Measurements from ENCODE around the gene WFDC5. TPM values are rescaled to one million over a fixed set of nuclear protein-coding genes. Genes with fewer than 3 reads are reported as not detected.

Gene WFDC5
- total RNA-seq, 1 experiment from 2014 or later: not detected

DNA sequence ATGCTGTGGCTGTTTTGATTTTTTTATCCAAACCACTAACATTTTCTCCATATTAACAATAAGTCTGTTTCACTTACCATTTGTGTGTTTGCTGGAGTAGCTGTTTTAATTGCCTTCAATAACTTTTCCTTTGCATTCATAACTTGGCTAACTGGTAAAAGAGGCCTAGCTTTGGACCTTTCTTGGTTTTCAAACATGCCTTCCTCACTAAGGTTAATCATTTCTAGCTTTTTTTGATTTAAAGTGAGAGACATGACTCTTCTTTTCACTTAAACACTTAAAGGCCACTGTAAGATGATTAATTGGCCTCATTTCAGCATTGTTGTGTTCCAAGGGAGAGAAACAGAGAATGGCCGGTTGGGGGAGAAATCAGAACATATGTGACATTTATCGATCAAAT, 6.4 kb upstream of the WFDC5 start:
- ATAC-seq: no peak
- no peak overlapping the region for H3K4me3 Mint-ChIP-seq

More for the DNA sequence above, 6.4 kb upstream of the WFDC5 start:
- Mint-ChIP-seq H3K27ac (no peak overlapping the region), H3K36me3 (no peaks in the 10 kb centered on the region), H3K27me3 (ENCODE audit: low read depth) (peaks cover 27% of the 10 kb centered on the region), H3K9me3 (peaks cover 7% of the 10 kb centered on the region; the same call in 1 of the 2 replicates), H3K4me1 (no peaks in the 10 kb centered on the region)
- POLR2A ChIA-PET: no interaction called here
- DNase-seq (ENCODE audit: low spot score): no peak
- CTCF ChIA-PET: interaction anchor here (0.7 to 2.5 kb wide), 4 partner anchors 10 to 187 kb away, joined by 3 to 13 read pairs (median 4); partner anchors contain the start of gene MATN4
- TF ChIP-seq, protein P1, sequence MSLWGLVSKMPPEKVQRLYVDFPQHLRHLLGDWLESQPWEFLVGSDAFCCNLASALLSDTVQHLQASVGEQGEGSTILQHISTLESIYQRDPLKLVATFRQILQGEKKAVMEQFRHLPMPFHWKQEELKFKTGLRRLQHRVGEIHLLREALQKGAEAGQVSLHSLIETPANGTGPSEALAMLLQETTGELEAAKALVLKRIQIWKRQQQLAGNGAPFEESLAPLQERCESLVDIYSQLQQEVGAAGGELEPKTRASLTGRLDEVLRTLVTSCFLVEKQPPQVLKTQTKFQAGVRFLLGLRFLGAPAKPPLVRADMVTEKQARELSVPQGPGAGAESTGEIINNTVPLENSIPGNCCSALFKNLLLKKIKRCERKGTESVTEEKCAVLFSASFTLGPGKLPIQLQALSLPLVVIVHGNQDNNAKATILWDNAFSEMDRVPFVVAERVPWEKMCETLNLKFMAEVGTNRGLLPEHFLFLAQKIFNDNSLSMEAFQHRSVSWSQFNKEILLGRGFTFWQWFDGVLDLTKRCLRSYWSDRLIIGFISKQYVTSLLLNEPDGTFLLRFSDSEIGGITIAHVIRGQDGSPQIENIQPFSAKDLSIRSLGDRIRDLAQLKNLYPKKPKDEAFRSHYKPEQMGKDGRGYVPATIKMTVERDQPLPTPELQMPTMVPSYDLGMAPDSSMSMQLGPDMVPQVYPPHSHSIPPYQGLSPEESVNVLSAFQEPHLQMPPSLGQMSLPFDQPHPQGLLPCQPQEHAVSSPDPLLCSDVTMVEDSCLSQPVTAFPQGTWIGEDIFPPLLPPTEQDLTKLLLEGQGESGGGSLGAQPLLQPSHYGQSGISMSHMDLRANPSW (CRISPR knock-in tag; conservative IDR thresholded peaks at IDR 0.05; ENCODE audit: low read depth): no peak
- TF ChIP-seq, protein P2, sequence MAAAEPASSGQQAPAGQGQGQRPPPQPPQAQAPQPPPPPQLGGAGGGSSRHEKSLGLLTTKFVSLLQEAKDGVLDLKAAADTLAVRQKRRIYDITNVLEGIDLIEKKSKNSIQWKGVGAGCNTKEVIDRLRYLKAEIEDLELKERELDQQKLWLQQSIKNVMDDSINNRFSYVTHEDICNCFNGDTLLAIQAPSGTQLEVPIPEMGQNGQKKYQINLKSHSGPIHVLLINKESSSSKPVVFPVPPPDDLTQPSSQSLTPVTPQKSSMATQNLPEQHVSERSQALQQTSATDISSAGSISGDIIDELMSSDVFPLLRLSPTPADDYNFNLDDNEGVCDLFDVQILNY (CRISPR knock-in tag; IDR thresholded peaks at IDR 0.05): no peak
- TF ChIP-seq ZNF671 (CRISPR knock-in tag; IDR thresholded peaks at IDR 0.05) (no peak), NR2C2 (CRISPR knock-in tag; IDR thresholded peaks at IDR 0.05) (no peak), ESRRA (CRISPR knock-in tag; IDR thresholded peaks at IDR 0.05; ENCODE audit: borderline replicate concordance) (no peak), EMX1 (CRISPR knock-in tag; IDR thresholded peaks at IDR 0.05) (no peak), IRF2 (CRISPR knock-in tag; IDR thresholded peaks at IDR 0.05; ENCODE audit: borderline replicate concordance, low read depth) (no peak), SMAD4 (CRISPR knock-in tag; IDR thresholded peaks at IDR 0.05) (no peak), OVOL2 (CRISPR knock-in tag; IDR thresholded peaks at IDR 0.05; ENCODE audit: borderline replicate concordance) (no peak), GABPB1 (CRISPR knock-in tag; IDR thresholded peaks at IDR 0.05) (no peak), FOXK1 (CRISPR knock-in tag; IDR thresholded peaks at IDR 0.05) (no peak), JUN (CRISPR knock-in tag; IDR thresholded peaks at IDR 0.05) (no peak), GTF2I (CRISPR knock-in tag; conservative IDR thresholded peaks at IDR 0.05) (no peak), NR1H2 (CRISPR knock-in tag; IDR thresholded peaks at IDR 0.05) (no peak), GRHL2 (CRISPR knock-in tag; IDR thresholded peaks at IDR 0.05; ENCODE audit: insufficient replicate concordance, severe bottlenecking) (no peak)
- TF ChIP-seq, protein P3, sequence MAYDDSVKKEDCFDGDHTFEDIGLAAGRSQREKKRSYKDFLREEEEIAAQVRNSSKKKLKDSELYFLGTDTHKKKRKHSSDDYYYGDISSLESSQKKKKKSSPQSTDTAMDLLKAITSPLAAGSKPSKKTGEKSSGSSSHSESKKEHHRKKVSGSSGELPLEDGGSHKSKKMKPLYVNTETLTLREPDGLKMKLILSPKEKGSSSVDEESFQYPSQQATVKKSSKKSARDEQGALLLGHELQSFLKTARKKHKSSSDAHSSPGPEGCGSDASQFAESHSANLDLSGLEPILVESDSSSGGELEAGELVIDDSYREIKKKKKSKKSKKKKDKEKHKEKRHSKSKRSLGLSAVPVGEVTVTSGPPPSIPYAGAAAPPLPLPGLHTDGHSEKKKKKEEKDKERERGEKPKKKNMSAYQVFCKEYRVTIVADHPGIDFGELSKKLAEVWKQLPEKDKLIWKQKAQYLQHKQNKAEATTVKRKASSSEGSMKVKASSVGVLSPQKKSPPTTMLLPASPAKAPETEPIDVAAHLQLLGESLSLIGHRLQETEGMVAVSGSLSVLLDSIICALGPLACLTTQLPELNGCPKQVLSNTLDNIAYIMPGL (CRISPR knock-in tag; IDR thresholded peaks at IDR 0.05): no peak
- TF ChIP-seq, protein P4, sequence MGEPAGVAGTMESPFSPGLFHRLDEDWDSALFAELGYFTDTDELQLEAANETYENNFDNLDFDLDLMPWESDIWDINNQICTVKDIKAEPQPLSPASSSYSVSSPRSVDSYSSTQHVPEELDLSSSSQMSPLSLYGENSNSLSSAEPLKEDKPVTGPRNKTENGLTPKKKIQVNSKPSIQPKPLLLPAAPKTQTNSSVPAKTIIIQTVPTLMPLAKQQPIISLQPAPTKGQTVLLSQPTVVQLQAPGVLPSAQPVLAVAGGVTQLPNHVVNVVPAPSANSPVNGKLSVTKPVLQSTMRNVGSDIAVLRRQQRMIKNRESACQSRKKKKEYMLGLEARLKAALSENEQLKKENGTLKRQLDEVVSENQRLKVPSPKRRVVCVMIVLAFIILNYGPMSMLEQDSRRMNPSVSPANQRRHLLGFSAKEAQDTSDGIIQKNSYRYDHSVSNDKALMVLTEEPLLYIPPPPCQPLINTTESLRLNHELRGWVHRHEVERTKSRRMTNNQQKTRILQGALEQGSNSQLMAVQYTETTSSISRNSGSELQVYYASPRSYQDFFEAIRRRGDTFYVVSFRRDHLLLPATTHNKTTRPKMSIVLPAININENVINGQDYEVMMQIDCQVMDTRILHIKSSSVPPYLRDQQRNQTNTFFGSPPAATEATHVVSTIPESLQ (CRISPR knock-in tag; IDR thresholded peaks at IDR 0.05): no peak
- TF ChIP-seq, protein P5, sequence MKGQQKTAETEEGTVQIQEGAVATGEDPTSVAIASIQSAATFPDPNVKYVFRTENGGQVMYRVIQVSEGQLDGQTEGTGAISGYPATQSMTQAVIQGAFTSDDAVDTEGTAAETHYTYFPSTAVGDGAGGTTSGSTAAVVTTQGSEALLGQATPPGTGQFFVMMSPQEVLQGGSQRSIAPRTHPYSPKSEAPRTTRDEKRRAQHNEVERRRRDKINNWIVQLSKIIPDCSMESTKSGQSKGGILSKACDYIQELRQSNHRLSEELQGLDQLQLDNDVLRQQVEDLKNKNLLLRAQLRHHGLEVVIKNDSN (CRISPR knock-in tag; IDR thresholded peaks at IDR 0.05): no peak
- TF ChIP-seq, protein P6, sequence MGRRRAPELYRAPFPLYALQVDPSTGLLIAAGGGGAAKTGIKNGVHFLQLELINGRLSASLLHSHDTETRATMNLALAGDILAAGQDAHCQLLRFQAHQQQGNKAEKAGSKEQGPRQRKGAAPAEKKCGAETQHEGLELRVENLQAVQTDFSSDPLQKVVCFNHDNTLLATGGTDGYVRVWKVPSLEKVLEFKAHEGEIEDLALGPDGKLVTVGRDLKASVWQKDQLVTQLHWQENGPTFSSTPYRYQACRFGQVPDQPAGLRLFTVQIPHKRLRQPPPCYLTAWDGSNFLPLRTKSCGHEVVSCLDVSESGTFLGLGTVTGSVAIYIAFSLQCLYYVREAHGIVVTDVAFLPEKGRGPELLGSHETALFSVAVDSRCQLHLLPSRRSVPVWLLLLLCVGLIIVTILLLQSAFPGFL (CRISPR knock-in tag; IDR thresholded peaks at IDR 0.05; ENCODE audit: borderline replicate concordance): no peak
